HPDE6-E6E7 (cell line): ENCODE results near the gene IRF4.

Experiments
- DNase-seq: peaks from one replicate; pipeline ENCODE4 v3.0.0; 2011; ENCODE audit warnings: missing footprints; ENCODE audit errors: extremely low spot score

IRF4 gene

DNA sequence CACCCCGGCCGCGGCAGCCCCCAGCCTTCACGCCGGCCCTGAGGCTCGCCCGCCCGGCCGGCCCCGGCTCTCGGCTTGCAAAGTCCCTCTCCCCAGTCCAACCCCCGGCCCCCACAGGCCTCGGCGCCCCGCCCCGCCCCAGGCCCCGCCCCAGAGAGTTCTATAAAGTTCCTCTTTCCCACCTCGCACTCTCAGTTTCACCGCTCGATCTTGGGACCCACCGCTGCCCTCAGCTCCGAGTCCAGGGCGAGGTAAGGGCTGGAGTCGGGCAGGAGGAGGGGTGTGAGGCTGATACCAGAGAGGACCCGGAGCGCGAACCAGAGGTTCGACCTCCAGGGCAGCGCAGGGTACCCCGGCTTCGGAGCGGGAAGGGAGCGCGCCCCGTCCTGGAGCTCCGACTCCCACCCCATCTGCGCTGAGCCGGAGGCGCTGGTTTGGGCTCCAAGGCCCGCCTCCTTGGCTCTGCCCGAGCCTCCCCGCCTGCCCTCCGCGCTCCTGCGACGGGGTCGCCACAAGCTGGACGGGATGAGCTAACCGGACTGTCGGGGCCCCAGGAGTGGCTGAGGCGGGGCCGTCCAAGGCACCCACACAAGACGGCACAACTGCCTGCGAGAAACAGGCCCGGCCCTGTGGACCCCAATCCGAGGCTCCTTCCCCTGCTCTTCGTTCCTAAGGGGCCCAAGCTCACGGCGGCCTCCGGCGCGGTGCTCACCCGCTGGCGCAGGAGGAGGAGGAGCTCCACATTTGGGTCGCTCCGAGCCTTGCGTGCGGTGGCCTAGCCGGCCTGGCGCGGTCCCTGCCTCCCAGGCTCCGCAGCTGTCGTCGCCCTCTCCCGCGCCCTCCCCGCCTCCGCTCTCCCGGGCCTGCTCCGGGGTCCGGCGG lies at the start of gene IRF4:
TSS of gene IRF4 (plus strand) at position 194 of the 882 bp plus-strand sequence. CDS start 1,401 bp downstream, outside the sequence.
- DNase-seq = no peak

DNA sequence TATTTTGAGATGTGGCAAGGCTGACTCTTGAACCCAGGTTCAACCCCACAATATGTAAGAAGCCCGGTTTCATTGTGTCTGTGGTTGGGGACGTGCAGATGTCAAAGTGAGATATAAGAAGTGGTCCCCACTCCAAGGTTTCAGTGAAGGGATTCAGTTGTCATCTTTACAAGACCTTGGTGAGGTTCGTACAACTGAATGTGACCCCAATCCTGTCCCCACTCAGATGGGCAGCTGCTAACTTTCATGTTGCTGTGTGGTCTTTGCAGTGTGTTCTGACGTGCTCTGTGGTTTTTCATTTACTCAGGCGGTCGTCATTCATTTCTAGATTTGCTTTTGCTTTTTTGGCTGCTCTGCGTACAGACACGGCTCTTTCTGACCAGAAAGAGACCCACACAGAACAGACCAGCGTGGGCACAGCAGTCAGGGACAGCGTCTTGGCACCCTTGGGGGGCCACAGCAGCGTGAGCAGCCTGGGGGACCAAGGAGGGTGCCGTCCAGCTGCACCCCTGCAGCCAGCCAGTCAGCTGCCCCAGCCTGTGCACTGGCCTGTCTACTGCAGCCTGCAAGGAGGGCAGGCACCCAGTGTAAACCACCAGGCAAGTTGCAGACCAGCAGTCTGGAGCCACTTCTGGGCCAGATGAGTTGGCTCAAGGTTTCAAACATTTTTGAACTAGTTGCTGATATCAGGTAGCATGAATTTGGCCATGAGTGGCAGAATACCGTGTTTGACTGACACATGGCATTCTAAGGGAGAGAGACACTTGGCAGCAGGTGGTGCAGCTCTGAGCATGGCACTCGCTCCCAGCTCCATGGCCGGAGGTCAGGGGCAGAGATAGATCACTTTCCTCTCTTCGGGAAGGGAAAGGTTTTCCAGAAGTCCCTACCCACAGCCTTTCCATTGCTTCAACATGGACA lies 49.4 kb upstream of the IRF4 start:
- DNase-seq = no peak

DNA sequence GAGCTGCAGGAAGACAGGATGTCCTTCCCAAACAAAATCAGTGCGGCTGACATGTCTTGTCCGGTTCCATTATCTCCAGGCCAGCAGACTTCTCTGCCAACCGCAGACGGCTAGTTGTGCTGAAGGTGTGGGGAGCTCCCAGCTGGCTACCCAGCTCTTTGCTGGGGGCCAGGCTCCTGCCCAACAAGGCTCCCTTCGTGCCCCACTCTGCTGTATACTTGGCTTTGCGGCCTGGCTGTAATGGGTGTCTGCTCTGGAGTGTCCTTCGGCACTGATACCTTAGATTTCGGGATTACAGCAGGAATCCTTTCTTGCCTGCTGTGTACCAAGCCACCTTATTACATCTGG lies 48.7 kb upstream of the IRF4 start:
- no peak for DNase-seq

DNA sequence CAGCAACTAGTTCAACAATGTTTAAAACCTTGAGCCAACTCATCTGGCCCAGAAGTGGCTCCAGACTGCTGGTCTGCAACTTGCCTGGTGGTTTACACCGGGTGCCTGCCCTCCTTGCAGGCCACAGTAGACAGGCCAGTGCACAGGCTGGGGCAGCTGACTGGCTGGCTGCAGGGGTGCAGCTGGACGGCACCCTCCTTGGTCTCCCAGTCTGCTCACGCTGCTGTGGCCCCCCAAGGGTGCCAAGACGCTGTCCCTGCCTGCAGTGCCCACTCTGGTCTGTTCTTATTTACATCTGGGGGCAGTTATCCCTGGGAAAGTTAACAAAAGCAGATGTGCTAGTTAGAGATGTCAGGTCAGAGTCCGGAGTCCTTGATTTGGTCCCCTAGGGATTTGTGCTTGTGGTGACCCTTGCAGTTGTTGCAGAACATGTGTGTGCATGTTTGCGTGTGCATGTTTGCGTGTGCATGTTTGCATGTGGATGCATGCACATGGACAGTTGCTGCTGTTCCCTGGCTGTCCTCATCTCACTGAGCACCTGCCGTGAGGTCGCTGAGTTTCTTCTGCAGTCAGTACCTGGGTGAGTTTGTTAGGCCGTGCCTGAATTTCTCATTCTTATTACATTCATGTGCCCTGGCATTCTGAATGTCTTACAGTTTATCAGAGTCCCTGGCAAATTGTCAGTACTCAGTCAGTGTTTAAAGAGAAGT lies 48.2 kb upstream of the IRF4 start:
- DNase-seq = no peak

DNA sequence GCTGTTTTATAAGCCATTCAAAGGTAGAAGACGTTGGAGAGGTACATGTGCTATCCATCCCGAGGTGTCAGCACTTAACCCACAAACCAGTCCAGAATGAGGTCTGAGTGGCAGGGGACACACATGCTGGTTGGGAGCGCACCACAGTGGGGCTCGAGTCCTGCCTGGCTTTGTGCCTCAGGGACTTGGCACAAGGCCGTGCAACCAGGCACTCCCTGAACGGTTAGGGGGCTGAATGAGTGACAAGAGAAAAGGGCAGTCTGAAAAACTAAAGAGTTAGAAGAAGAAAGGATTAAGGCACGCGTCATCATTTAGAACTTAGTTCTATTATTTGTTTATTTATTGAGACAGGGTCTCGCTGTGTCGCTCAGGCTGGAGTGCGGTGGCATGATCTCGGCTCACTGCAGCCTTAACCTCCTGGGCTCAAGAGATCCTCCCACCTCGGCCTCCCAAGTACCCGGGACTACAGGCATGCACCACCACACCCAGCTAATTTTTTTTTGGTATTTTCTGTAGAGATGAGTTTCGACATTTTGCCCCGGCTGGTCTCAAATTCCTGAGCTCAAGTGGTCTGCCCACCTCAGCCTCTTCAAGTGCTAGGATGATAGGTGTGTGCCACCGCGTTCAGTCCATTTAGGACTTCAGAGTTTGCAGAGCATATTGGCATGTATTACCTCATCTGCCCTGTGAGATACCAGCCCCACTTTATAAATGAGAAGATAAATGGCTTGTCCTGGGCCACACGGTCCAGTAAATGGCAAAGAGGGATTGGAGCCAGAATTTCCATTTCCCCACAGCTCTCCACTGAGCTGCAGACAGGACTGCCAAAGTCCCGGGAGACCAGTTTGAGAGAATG lies 47.4 kb upstream of the IRF4 start:
- DNase-seq = no peak

DNA sequence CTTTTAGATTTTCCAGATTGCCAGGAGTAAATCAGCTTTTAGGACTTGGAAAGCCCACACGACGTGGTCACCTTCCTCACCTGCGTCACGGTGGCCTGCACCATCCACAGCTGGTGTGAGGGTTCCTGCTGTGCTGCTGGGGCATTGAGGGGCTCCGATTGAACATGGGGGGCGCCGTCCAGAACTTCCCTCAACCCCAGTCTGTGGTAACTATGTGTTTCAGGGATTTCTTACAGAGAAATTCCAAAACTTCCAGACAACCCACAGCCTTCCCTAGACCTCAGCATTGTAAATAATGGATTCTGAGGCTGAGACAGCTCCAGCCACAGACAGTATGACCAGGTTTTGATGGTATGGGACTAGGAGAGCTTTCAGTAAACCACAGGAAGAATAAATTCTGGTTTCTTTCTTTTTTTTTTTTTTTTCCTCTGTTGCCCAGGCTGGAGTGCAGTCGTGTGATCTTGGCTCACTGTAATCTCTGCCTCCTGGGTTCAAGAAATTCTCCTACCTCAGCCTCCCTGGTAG lies 46.7 kb upstream of the IRF4 start:
- no peak for DNase-seq

DNA sequence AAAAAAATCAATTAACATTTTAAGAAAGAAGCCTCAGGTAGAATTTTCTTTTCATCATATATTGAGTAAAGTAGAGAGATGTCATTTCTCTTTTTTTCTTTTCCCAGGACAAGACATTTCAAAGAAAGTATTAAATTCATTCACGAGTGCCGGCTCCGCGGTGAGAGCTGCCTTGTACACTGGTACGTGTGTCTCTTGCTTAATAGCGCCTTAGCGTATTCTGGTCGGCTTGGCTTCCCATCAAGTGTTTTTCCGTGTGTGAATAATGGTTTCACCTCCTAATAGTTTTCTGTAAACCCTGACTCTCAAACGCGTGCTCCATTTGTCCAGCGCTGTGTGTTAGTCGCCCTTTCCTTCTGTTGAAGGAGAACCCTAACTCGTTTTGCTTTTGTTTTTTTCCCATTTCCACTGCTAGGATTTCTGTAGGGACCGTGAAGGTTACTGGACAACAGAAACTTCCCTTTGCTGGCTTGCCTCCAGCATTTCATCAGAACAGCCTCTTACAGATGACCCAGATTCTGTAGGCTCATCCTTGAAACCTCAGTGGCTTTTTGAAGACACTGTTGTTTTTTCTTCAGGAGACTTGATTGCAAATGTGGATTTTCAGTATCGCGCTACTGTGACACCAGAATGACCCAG lies 45.7 kb upstream of the IRF4 start:
- DNase-seq = no peak

DNA sequence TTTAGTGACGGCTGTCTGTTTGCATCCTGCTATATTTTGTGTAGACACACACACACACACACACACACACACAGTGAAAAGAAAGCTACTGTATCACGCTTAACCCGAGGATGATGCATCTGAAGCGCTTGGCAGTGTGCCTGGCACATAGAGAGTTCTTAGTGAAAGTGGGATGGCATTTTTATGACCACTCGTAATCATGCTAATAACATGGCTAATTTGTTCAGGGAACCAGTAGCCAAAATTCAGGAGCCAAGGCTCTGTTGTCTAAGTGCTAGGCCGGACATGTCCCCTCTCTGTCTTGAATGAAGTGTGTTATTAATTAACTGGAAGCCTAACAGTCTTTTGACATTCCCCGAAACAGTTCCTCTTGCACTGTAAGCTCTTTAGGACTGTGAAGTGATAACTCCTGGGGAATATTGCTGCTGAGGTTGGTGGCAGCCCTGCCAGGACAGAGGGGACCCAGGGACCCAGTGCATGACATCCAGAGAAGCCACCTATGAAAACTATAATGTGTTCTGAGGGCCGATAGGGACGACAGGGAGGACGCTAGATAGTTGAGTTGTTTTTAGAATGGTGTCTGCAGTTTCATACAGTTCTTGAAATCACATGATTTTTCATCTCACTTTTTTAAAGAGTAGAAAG lies 45.0 kb upstream of the IRF4 start:
- no peak for DNase-seq

DNA sequence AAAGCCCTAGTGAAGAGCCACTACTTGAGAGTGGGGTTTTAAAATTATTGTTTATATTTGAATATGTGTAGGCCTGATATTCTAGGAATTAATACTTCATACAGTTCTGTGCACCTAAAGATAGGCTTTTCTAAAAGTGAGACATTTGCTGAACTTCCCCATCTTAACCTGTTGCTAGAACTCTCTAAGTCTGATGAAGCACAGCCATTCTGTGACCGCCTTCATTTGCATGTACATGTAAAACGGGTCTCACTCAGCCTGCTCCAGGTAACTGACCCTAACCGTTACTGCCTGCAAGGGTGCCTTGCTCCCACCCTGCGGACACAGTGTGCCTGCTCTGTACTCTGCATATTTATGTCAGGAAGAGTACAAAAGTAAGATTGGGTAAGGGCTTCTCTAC lies 44.3 kb upstream of the IRF4 start:
- DNase-seq = no peak

DNA sequence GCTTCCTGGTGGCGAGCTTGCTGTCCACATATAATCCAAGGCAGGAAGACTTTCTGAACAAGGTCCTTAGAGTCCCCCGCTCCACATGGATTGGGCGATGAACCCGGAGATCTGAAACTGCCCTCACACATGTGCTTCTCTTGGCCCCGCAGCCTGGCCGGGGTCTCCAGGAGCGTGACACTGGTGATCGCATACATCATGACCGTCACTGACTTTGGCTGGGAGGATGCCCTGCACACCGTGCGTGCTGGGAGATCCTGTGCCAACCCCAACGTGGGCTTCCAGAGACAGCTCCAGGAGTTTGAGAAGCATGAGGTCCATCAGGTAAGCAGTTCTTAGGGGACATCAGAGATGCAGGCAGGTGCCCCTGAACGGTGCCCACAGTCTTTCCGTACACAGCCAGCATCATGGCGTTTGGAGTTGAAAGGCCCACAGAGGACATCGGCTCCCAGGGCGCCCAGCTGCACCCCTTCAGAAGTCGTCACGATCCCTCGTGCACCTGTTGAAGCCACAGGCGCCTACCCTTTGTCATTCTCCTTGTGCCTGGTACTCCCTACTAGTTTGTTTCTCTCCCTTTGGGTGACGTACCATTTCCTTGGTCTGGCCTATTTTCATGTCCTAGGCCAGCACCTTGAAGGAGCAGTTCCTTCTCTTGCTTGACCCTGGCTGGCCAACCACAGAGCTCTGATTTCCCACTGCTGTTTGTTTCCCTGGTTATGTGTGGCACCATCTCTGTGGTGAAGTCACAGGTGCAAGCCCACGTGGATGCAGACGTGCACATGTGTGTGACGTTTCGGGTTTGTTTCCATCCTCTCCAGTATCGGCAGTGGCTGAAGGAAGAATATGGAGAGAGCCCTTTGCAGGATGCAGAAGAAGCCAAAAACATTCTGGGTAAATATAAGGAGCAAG lies 43.3 kb upstream of the IRF4 start:
- no peak for DNase-seq

DNA sequence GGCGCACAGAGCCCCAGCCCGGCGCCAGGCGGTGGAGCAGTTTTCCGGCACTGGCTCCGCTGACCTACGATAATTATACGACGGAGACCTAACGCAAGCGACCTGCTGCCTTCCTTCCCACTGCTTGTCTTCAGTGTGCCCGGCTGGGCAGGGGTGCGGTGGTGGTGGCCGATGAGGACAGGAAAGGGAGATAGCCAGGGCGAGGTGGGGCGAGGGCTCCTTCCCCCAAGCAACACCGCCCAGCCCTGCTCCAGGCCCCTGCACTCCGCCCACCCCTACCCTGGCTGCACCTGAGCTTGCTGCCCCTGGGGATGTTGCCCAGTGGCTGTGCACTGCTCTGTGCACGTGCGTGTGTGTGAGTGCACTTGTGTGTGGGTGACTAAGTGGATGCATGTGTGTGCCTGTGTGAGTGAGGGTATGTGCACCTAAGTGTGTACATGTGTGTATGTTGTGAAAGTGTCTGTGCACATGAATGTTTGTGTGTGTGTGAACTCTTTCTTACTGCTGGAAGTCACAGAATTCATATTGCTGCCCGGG lies 42.6 kb upstream of the IRF4 start:
- no peak for DNase-seq

DNA sequence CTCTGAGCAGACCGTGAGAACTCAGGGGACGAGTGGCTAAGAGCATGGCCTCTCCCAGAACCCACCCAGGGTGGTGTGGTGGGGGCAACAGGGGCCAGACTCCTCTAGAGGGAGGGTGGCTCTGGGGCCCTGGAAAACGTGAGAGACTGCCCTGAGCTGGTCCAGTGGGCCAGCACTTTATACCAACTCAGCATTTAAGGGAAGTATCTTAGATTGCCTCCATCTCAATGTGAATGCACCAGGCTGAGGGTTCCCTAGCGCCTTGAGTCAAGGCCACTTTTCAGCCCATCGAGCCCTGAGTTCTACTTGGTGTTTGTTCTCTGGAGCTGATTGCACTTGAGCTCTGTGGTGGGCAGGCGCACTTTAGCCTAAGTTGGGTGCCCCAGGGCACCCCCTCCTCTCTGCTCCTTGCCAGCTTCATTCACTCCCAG lies 42.0 kb upstream of the IRF4 start:
- no peak for DNase-seq

DNA sequence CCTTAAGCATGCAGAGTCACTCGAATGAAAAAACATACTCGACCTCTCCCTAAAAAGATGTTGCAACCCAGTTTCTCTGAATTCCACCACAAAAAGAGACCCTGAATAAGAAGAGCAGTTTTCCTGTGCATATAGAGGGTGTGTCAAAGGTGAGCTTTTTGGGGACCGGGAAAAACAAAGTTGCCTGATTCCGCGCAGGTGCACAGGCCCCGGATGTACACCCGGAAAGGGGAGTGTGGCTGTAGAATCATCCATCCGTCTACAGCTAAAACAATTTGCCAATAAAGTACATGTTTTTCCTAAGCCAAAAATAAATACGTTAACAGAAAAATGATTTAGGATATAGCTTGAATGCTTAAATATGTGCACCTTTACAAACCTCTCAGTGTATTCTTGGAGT lies 41.2 kb upstream of the IRF4 start:
- DNase-seq = no peak

DNA sequence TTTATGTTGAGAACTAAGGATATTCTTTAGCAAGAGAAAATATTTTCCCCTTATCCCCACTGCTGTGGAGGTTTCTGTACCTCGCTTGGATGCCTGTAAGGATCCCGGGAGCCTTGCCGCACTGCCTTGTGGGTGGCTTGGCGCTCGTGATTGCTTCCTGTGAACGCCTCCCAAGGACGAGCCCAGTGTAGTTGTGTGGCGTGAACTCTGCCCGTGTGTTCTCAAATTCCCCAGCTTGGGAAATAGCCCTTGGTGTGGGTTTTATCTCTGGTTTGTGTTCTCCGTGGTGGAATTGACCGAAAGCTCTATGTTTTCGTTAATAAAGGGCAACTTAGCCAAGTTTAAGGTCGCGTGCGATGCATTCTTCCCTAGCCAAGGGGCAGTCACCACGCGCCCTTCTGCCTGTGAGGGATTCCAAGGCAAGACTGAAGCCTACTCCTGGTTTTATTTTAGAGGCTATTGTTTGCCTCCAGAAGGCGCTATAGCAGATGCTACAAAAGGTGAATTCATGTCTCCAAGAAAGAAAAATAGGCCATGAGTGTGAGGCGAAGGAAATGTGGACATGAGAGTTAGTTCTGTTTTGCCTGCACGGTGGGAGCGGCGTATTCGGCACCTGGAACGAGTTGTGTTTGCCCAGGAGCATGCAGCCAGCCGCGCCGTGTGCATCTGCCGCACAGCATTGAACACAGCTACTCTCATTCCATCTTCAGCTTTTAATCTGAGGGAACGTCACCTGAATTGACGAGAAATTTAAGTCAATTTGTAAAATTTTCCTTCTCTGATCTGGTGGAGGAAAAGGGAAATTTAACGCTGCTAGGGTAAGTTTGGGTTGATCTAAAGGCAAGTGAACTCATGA lies 40.3 kb upstream of the IRF4 start:
- no peak for DNase-seq

DNA sequence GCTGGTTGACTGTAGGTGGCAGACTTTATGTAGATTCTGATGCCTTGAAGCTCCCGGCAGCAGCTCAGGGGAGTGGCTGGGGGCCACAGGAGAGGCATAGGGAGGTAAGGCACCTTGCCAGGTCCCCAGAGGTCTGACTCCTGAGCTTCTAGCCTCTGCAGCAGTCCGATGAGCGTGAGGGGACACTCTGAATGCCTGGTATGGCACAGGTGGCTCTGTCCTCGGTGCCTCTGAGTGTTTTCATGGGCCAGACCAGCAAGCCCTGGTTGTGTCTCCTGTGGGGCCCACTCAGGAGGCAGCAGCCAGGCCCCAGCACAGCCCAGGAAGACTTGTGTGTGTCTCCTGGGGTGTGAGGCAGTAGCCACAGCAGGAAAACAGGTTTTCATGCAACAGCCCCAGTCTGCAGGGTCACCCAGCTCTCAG lies 39.7 kb upstream of the IRF4 start:
- no peak for DNase-seq

DNA sequence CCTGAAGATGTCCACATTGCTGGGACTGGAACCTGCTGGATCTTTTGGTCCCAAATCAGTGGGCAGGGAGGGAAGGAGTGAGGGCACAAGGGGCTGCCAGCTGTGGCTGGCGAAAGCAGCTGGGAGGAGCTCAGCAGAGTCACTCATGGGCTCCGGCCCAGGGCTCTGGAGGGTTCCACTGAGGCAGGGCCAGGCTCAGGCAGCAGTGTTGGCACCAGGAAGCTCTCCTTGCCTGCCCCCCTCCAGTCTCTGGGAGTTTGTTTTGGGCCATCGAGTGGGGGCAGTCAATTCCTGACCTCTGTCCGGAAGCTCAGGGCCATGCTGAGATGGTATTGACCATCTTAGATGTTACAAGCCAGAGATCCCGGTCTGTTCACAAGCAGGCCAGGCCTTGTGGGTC lies 39.1 kb upstream of the IRF4 start:
- no peak for DNase-seq

DNA sequence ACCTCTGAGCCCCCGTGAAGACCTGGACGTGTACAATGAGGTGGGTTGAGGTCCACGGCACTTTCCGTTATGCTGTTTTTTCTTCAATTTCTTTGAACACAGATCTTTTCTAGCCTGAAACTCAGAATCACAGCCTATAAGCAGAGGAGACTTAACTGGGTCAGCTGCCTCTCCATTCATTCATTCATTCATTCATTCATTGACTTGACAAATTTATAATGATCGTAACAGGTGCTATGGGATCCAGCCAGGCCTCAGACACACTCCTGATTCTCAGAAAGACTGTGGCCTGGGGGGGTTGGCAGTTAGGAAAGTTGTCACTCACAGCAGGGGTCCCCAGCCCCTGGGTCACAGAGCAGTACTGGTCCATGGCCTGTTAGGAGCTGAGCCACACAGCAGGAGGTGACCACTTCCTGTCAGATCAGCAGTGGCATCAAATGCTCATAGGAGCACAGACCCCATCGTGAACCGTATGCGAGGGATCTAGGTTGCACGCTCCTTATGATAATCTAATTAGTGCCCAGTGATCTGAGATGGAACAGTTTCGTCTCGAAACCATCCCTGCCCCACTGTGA lies 38.6 kb upstream of the IRF4 start:
- no peak for DNase-seq
